Measurements from ENCODE around the gene MYORG. TPM values are rescaled to one million over a fixed set of nuclear protein-coding genes. Genes with fewer than 3 reads are reported as not detected.
A peak's percentile ranks its signal among the peaks of the same experiment; 100 is the strongest.

Gene MYORG
- 2.9 and 6.6 TPM in 2 replicates for total RNA-seq

DNA sequence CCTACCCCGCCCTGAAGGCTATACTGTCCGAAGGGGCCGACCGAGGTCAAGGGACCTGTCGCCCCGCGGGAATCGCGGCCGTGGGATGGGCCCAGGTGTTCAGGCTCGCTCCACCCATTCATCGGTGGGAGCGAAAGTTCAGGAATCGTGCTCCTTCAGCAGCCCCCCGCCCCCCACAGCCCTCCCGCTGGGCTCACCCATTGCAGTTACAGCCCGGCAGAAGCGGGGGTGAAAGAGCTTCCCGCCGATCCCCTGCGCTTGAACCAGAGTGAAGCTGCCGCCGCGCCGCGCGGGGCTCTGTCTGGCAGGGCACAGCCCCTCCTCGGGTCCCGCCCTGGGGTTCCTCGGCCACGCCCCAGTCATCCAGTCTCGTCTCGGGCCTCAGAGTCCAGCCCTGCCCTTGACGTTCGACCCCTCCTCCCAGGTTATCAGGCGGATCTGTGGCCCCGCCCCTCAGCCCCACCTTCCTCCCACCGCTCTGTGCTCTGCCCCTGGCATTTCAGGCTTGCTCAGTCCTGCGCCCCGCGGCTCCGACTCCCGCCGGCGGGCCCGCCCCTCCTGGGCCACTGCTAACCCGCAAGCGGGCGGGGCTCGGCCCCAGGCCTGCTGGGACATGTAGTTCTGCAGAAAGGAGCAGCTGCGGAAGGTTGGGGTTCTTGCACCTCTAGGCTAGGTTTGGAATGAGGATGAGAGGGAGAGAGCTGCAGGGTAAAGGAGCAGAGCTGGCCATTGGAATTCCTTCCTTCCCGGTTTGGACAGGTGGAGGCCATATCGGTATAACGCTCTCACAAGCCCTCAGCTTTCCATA, at the start of gene MYORG:
Gene MYORG (minus strand): TSS at position 303 of the 808 bp plus-strand sequence. CDS start 3,955 bp downstream, outside the sequence.
- TF ChIP-seq, protein P1, sequence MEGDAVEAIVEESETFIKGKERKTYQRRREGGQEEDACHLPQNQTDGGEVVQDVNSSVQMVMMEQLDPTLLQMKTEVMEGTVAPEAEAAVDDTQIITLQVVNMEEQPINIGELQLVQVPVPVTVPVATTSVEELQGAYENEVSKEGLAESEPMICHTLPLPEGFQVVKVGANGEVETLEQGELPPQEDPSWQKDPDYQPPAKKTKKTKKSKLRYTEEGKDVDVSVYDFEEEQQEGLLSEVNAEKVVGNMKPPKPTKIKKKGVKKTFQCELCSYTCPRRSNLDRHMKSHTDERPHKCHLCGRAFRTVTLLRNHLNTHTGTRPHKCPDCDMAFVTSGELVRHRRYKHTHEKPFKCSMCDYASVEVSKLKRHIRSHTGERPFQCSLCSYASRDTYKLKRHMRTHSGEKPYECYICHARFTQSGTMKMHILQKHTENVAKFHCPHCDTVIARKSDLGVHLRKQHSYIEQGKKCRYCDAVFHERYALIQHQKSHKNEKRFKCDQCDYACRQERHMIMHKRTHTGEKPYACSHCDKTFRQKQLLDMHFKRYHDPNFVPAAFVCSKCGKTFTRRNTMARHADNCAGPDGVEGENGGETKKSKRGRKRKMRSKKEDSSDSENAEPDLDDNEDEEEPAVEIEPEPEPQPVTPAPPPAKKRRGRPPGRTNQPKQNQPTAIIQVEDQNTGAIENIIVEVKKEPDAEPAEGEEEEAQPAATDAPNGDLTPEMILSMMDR (conservative IDR thresholded peaks at IDR 0.05; ENCODE audit: low read depth, low read length) = no peak
- H3K4me3 ChIP-seq (ENCODE audit: low read depth, low read length) = peak within 1 kb of the TSS; percentile 66
- DNase-seq (ENCODE audit: low read depth) = peak; percentile 32

DNA sequence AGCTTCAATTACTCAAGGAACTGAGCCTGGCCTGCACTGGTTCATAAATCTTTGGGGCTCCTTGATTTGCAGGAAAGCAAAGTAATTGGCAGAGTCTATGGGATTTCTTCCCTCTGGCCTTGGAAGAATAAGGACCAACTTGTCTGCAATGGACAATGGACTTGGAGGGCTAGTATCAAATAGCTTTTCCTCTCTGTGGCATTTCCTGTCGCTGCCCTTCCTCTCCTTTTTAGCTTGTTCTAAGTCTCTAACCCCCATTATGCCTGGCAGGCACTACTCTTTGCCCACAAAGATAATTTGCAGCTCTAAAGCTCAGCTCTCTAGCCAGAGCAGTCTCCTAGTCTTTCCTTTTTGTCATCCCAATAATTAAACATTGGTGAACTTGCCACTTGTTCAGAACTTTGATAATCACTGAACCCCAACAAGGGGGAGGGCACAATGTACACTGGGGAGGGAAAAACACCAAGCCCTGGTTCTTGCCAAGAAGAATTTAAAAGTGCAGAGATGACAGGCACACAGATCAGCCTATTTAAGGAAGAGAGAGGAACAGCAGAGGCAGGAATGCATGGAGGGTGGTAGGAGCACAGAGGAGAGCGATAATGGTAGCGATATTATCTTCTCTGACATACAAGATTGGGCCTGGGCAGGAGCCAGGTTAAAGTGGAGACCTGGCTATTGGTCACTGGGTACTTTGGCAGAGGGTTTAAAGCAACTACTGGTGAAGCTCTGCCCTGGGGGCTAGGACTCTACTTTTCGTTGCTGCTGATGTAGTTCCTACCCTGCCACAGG, 43.2 kb upstream of the MYORG start:
- H3K4me3 ChIP-seq (ENCODE audit: low read depth, low read length) = no peak overlapping the region
- no peak for DNase-seq (ENCODE audit: low read depth)
- TF ChIP-seq, protein P1 (conservative IDR thresholded peaks at IDR 0.05; ENCODE audit: low read depth, low read length) = no peak

DNA sequence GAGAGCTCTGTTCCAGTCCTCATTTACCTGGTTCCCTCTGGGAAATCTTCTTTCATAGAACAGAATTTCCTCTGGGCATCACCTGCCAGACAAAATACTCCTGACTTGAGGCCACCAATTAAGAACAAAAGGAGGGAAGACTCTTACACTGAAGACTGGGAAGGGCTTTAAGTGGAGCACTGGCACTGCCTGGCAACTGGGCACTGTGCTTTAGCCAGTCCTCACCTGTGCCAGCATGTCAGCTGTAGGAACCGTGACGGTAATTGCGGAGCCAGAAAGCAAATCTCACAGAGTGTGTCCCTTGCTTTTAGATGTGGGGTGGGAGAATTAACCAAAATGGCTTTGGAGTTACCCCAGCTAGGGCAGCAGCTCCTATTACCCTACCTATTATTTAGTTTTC, 41.0 kb upstream of the MYORG start:
- no peak overlapping the region for H3K4me3 ChIP-seq (ENCODE audit: low read depth, low read length)
- no peak for DNase-seq (ENCODE audit: low read depth)
- TF ChIP-seq, protein P1 (conservative IDR thresholded peaks at IDR 0.05; ENCODE audit: low read depth, low read length) = no peak

DNA sequence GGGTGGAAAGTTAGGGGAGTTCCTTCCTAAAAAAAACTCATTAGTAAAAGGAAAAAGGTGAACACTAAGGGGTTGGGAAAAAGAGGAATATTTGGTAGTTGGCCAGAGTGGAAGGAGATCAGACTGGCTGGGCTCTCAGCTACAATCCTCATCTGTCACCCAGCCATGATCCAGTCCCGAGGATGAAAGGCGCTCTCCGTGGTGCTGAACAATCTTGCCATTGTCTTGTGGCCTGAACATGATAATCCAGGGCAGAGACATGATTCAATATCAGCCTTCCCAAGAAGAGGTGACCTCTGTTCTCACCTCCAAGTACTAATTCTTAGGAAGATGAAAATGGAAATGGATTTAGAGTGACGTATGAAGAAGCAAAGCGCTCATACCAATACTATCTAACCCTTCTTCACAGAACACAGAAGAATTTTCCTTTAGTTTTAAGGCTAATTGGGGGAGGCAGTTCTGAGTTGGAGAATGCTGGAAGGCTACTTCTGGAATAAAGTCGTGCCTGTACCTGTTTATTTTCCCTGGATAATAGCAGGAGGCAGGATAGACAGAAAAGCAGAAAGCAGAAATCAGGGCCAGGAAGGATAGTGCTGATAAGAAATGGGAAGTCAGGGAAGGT, 36.6 kb upstream of the MYORG start:
- DNase-seq (ENCODE audit: low read depth) = no peak
- H3K4me3 ChIP-seq (ENCODE audit: low read depth, low read length) = no peak overlapping the region
- TF ChIP-seq, protein P1 (conservative IDR thresholded peaks at IDR 0.05; ENCODE audit: low read depth, low read length) = no peak

DNA sequence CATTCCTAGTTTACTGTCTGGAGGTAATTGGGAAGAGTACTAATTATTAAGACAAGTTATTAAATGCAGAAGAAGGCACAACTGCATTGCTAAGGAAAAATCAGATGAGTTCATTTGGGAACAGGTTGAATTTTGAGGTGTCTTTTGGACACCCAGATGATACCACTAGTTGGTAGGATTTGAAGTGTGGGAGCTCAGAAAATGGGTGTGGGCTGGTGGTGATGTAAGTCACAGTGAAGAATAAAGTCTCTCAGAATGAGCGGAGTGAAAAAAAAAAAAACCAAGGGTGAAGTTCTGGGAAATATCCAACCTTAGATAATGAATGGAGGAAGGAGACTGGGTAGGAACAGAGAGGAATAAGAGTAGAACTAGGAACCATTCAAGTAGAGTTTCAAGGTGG, 35.6 kb upstream of the MYORG start:
- H3K4me3 ChIP-seq (ENCODE audit: low read depth, low read length) = no peak overlapping the region
- no peak for DNase-seq (ENCODE audit: low read depth)
- TF ChIP-seq, protein P1 (conservative IDR thresholded peaks at IDR 0.05; ENCODE audit: low read depth, low read length) = no peak

DNA sequence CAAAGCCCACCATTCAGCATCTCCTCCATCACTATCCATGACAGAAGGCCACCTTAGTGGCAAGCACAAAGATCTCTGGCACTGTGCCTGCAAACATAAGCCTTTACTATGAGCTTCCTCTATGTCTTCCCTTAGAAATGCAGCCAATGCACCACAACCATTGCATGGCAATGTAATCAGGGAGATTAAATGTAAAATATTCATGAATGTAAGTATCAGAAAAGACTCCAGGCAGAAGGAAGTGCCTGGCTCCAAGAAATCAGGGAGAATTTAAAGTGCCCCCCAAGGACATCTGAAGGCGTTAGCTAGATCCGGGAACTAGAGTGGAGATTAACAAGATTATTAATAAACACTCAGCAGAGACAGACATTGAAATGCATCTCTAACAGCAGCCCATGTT, 32.5 kb upstream of the MYORG start:
- TF ChIP-seq, protein P1 (conservative IDR thresholded peaks at IDR 0.05; ENCODE audit: low read depth, low read length) = no peak
- H3K4me3 ChIP-seq (ENCODE audit: low read depth, low read length) = no peak overlapping the region
- DNase-seq (ENCODE audit: low read depth) = no peak

All from epithelial cell of proximal tubule (primary cell).